Hepatocyte (in vitro differentiated cells): ENCODE results near the gene SSRP1.

Experiments used
- EZH2 ChIP-seq: fragments of 200-600 bp; sonication (generic); IDR thresholded peaks from 2 replicates; pipeline ENCODE4 v1.6.1; 2016; ENCODE audit warnings: antibody characterized with exemption, mild to moderate bottlenecking, borderline replicate concordance
- EZH2phosphoT487 ChIP-seq: fragments of 200-600 bp; sonication (generic); IDR thresholded peaks from one replicate; pipeline ENCODE4 v1.6.1; 2018; ENCODE audit warnings: antibody characterized with exemption, mild to moderate bottlenecking, low read depth, moderate library complexity; ENCODE audit not compliant: unreplicated experiment, severe bottlenecking
- TF ChIP-seq, protein P1 (sequence below): fragments of 200-600 bp; sonication (generic); IDR thresholded peaks from 2 replicates; pipeline ENCODE4 v1.5.1; 2016; ENCODE audit warnings: antibody characterized with exemption, mild to moderate bottlenecking; ENCODE audit not compliant: poor library complexity

DNA sequence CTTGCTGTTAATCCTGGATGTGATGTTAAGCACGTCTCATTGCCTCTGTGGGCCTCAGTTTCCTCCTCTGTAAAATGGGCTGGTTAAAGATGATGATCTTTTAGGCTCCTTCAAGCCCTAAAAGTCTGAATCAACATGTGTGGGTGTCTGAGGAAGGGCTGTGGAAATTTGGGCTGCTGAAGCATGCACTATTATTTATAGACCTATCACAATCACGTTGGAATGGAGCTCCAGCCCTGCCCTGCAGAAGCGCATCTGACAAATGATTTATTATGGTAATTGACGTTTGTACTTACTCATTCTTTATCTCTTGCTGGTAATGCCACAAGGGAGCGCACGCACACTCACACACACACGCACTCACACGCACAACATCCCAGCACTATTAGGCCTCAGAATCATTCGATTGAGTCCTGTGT lies 22.9 kb upstream of the SSRP1 start:
- TF ChIP-seq EZH2 = no peak
- TF ChIP-seq, protein P1, sequence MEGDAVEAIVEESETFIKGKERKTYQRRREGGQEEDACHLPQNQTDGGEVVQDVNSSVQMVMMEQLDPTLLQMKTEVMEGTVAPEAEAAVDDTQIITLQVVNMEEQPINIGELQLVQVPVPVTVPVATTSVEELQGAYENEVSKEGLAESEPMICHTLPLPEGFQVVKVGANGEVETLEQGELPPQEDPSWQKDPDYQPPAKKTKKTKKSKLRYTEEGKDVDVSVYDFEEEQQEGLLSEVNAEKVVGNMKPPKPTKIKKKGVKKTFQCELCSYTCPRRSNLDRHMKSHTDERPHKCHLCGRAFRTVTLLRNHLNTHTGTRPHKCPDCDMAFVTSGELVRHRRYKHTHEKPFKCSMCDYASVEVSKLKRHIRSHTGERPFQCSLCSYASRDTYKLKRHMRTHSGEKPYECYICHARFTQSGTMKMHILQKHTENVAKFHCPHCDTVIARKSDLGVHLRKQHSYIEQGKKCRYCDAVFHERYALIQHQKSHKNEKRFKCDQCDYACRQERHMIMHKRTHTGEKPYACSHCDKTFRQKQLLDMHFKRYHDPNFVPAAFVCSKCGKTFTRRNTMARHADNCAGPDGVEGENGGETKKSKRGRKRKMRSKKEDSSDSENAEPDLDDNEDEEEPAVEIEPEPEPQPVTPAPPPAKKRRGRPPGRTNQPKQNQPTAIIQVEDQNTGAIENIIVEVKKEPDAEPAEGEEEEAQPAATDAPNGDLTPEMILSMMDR = no peak
- no peak for TF ChIP-seq EZH2phosphoT487
